VCaP (cell line): Measurements from ENCODE around the gene TBX19.

Source experiments
- H3K27ac ChIP-seq: fragments of 450-650 bp; 2 replicates; pipeline ENCODE4 v1.5.1; 2017
- CTCF ChIP-seq: fragments of 450-650 bp; conservative IDR thresholded peaks from 2 replicates; pipeline ENCODE4 v1.5.1; 2017; ENCODE audit warnings: mild to moderate bottlenecking, moderate library complexity

Gene TBX19

GRCh38 chr1:168335500-168335899 lies 54.8 kb downstream of the TBX19 start:
- no peak for TF ChIP-seq CTCF
- no peak overlapping the region for H3K27ac ChIP-seq

DNA sequence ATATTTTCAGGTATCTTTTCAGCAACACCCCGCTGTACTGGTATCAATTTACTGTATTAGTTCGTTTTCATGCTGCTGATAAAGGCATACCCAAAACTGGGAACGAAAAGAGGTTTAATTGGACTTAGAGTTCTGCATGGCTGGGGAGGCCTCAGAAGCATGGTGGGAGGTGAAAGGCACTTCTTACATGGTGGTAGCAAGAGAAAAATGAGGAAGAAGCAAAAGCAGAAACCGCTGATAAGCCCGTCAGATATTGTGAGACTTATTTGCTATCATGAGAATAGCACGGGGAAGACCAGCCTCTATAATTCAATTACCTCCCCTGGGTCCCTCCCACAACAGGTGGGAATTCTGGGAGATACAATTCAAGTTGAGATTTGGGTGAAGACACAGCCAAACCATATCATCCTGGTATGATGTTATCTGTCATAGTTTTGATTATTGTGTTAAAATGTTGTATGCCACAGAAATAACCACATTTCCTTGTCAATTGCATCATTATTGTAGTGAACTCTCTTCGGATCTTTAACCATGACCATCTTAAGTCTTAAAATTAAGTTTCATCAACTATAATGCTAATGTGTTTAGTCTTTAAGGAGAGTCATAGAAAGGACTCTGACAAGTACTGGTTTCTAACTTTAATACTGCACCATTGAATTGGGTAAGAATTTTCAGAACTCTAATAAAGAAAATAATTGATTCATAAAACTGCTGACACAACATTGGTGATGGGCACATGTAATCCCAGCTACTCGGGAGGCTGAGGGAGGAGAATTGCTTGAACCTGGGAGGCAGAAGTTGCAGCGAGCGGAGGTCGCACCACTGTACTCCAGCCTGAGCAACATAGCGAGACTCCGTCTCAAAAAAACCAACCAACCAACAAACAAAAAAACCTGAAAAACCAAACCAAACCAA lies 58.2 kb downstream of the TBX19 start:
- no peak overlapping the region for H3K27ac ChIP-seq

DNA sequence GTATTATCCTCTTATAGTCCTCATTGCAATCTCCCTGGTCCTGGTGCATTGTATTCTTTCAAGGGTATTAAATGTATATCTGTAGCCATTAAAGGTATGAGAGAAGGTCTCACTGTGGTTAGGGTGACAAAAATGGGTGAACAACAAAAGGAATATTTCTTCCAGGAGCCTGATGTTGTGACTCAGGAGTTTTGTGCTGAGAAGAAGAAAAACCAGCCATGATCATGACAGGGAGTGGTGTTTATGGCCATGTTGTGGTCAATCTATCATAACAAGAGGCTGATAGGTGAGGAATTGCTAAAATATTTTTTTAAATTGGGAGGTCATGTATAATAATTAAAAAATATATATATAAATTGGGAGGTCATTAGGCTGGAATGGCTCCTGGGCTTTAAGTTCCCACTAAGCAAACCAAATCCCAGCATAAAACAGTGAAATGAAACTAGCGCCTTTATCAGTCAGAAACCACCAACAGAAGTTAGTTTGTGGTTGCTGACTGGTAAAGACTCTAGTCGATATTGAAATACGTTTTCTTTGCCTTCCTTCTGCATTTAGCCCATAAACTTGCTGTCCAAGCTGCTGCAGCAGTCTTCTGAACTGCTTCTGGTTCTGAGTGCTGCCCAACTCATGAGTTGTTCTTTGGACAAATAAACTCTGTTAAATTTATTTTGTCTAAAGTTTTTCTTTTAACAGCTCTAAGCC lies 60.3 kb downstream of the TBX19 start:
- H3K27ac ChIP-seq = no peak overlapping the region
- no peak for TF ChIP-seq CTCF

More for the DNA sequence above, 58.2 kb downstream of the TBX19 start:
- no peak for TF ChIP-seq CTCF

DNA sequence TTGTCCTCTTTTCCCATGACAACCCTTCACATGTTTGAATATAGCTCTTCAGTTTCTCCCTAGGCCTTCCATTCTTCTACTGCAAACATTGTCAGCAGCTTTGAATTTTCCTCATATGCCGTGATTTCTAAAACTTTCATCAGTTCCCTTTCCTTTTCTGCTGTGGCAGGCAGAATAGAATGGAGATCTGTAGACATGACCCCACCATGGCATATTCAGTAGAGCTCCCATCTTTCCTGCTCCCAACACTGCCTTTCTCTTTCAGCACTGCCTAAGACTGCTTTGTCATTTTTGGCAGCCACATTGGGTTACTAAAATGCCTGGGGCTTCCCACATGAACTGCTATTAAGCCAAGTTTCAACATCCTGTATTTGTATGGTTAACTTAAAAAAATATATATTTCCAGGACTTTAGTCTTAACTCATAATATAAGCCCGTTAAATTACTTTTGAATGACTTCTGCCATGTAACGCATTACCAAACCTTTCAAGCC lies 60.9 kb downstream of the TBX19 start:
- H3K27ac ChIP-seq = no peak overlapping the region
- TF ChIP-seq CTCF = no peak

- peak; percentile 83 for TF ChIP-seq CTCF
- no peak overlapping the region for H3K27ac ChIP-seq
Measured at GRCh38 chr1:168342572-168343280, 62.0 kb downstream of the TBX19 start.

- no peak overlapping the region for H3K27ac ChIP-seq
- no peak for TF ChIP-seq CTCF
Measured at GRCh38 chr1:168343566-168343965, 62.9 kb downstream of the TBX19 start.

DNA sequence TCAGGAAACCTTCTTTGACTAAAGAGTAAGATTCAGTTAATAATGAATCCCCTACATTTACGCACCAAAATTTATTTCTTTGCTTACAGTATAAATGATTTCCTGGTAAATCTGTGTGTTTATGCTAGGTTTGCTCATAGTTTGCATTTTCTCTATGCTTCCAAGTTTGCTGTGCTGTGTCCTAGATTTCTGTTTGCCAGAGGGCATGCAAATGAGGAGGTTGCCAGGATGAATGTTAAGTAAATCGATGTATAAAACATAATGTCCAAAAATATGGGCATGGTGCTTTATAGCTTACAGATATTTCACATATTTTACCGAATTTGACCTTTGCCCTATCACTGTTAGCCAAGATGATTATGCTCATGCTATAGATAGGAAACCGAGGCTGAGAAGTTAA lies 63.8 kb downstream of the TBX19 start:
- no peak overlapping the region for H3K27ac ChIP-seq
- no peak for TF ChIP-seq CTCF
